Muscle layer of duodenum (tissue), 2 donors: Measurements from ENCODE around the gene PCDHA5.
"Not testable (repeated sequence)": the region's sequence is repeated elsewhere in the genome, so short reads cannot be mapped to it uniquely, and the experiment has no call there.

Source experiments
- H3K27ac ChIP-seq: one replicate; pipeline ENCODE4 v1.7.0; 2013; ENCODE audit warnings: mild to moderate bottlenecking, low read length
- H3K27me3 ChIP-seq: one replicate; pipeline ENCODE4 v1.7.0; 2013; ENCODE audit warnings: low read depth, mild to moderate bottlenecking, control low read depth, low read length
- H3K36me3 ChIP-seq, 2 donors: one replicate each; pipeline ENCODE4 v1.7.0; 2013; ENCODE audit warnings: low read length in 2 of 2, control low read depth in 1 of 2, mild to moderate bottlenecking in 1 of 2; ENCODE audit not compliant: insufficient read depth in 2 of 2, control insufficient read depth in 1 of 2
- H3K4me1 ChIP-seq, 2 donors: one replicate each; pipeline ENCODE4 v1.7.0; 2013; ENCODE audit warnings: low read length in 2 of 2, mild to moderate bottlenecking in 2 of 2, control low read depth in 1 of 2, moderate library complexity in 1 of 2; ENCODE audit not compliant: insufficient read depth in 2 of 2, control insufficient read depth in 1 of 2
- H3K4me3 ChIP-seq, 2 donors: one replicate each; pipeline ENCODE4 v1.7.0; 2013; ENCODE audit warnings: low read length in 2 of 2, low read depth in 1 of 2, mild to moderate bottlenecking in 1 of 2
- H3K9me3 ChIP-seq, 2 donors: one replicate each; pipeline ENCODE4 v1.7.0; 2013; ENCODE audit warnings: low read length in 2 of 2, control low read depth in 1 of 2, mild to moderate bottlenecking in 1 of 2; ENCODE audit not compliant: control insufficient read depth in 1 of 2
- donor health status: healthy.

Gene PCDHA5

DNA sequence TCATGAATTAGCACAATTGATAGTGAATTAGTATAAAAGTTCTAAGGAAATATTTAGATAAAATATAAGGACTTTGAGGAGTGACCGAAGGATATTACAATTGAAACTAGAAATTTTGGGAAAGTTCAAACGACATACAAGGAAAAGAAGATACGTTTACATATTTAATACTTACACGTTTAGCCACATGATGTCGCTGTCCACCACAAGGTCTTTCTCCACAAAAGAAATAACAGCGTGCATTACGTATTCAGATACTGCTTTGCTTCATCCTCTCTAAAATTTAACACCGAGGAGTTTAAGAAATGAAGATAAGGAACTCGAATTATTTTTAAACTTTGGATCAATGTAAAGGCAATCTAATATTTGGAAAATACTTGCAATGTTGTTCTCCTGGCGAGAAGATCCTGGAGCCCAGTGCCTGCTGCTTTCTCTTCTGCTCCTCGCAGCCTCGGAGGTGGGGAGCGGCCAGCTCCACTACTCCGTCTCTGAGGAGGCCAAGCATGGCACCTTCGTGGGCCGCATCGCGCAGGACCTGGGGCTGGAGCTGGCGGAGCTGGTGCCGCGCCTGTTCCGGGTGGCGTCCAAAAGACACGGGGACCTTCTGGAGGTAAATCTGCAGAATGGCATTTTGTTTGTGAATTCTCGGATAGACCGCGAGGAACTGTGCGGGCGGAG lies 20.5 kb upstream of the PCDHA5 start, which contains the start of gene PCDHA3:
Gene PCDHA3, plus strand, starts transcription at position 242 of the 678 bp plus-strand sequence.
- Histone ChIP-seq H3K4me1 (no peaks in the 10 kb centered on the region), H3K27me3 (no peaks in the 10 kb centered on the region), H3K4me3 (peak within 1 kb of the TSS; percentile 59 to 63), H3K9me3 (peaks cover 7 to 34% of the 10 kb centered on the region in 2 donors), H3K36me3 (no peaks in the 10 kb centered on the region), H3K27ac (no peak within 1 kb of the TSS)

GRCh38 chr5:140801494-140801841 lies 19.9 kb upstream of the PCDHA5 start:
- H3K4me1 ChIP-seq: no peaks in the 10 kb centered on the region
- H3K9me3 ChIP-seq: peaks cover 7 to 34% of the 10 kb centered on the region in 2 donors
- no peaks in the 10 kb centered on the region for H3K36me3 ChIP-seq
- H3K27ac ChIP-seq: no peak overlapping the region
- peak overlapping the region in 1 of 2 donors; percentile 63 for H3K4me3 ChIP-seq
- no peaks in the 10 kb centered on the region for H3K27me3 ChIP-seq

DNA sequence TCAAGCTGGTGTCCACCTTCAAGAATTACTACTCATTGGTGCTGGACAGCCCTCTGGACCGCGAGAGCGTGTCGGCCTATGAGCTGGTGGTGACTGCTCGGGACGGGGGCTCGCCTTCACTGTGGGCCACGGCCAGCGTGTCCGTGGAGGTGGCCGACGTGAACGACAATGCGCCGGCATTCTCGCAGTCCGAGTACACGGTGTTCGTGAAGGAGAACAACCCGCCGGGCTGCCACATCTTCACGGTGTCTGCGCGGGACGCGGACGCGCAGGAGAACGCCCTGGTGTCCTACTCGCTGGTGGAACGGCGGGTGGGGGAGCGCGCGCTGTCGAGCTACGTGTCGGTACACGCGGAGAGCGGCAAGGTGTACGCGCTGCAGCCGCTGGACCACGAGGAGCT lies 19.0 kb upstream of the PCDHA5 start:
- H3K27me3 ChIP-seq, H3K36me3 ChIP-seq, H3K4me1 ChIP-seq, H3K27ac ChIP-seq: not testable (repeated sequence)
- Histone ChIP-seq H3K4me3 (peak overlapping the region in 1 of 2 donors; percentile 23), H3K9me3 (peaks cover 7 to 36% of the 10 kb centered on the region in 2 donors)

GRCh38 chr5:140802781-140803271 lies 18.6 kb upstream of the PCDHA5 start:
- no peaks in the 10 kb centered on the region for H3K27me3 ChIP-seq
- peak overlapping the region in 1 of 2 donors; percentile 23 for H3K4me3 ChIP-seq
- H3K36me3 ChIP-seq: no peaks in the 10 kb centered on the region
- H3K9me3 ChIP-seq: peaks cover 7 to 41% of the 10 kb centered on the region in 2 donors
- no peak overlapping the region for H3K27ac ChIP-seq
- H3K4me1 ChIP-seq: no peaks in the 10 kb centered on the region

- Histone ChIP-seq H3K9me3 (peaks cover under 1 to 45% of the 10 kb centered on the region in 2 donors), H3K4me3 (peak within 1 kb of the TSS; percentile 44 to 62), H3K27me3 (no peaks in the 10 kb centered on the region), H3K36me3 (no peaks in the 10 kb centered on the region), H3K27ac (no peak within 1 kb of the TSS), H3K4me1 (no peaks in the 10 kb centered on the region)
Observed at GRCh38 chr5:140806834-140807775, 14.3 kb upstream of the PCDHA5 start, which contains the start of gene PCDHA4. TSS of gene PCDHA4 (plus strand) at chr5:140807068.

- H3K36me3 ChIP-seq, H3K27ac ChIP-seq, H3K4me1 ChIP-seq, H3K27me3 ChIP-seq: not testable (repeated sequence)
- peak overlapping the region in 1 of 2 donors; percentile 20 for H3K4me3 ChIP-seq
- peaks cover 0 to 34% of the 10 kb centered on the region in 2 donors for H3K9me3 ChIP-seq
Observed at GRCh38 chr5:140808241-140808888, 13.0 kb upstream of the PCDHA5 start.

DNA sequence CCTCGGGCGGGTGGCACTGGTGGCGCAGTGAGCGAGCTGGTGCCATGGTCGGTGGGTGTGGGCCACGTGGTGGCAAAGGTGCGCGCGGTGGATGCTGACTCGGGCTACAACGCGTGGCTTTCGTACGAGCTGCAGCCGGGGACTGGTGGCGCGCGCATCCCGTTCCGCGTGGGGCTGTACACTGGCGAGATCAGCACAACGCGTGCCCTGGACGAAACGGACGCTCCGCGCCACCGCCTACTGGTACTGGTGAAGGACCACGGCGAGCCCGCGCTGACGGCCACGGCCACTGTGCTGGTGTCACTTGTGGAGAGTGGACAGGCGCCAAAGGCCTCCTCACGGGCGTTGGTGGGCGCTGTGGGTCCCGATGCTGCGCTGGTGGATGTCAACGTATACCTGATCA lies 12.5 kb upstream of the PCDHA5 start:
- no peaks in the 10 kb centered on the region for H3K27me3 ChIP-seq
- H3K4me3 ChIP-seq: peak overlapping the region in 1 of 2 donors; percentile 20
- peaks cover 0 to 36% of the 10 kb centered on the region in 2 donors for H3K9me3 ChIP-seq
- no peaks in the 10 kb centered on the region for H3K4me1 ChIP-seq
- no peaks in the 10 kb centered on the region for H3K36me3 ChIP-seq
- no peak overlapping the region for H3K27ac ChIP-seq

GRCh38 chr5:140822281-140822629 lies 842 bp downstream of the PCDHA5 start:
- H3K36me3 ChIP-seq: no peaks in the 10 kb centered on the region
- H3K27ac ChIP-seq: no peak overlapping the region
- H3K4me3 ChIP-seq: no peak overlapping the region
- peaks cover 0 to 20% of the 10 kb centered on the region in 2 donors for H3K9me3 ChIP-seq
- H3K4me1 ChIP-seq: no peaks in the 10 kb centered on the region
- H3K27me3 ChIP-seq: no peaks in the 10 kb centered on the region

- H3K27me3 ChIP-seq, H3K4me1 ChIP-seq, H3K27ac ChIP-seq, H3K36me3 ChIP-seq: not testable (repeated sequence)
- Histone ChIP-seq H3K9me3 (peaks cover 0 to 24% of the 10 kb centered on the region in 2 donors), H3K4me3 (peak overlapping the region in 1 of 2 donors; percentile 24)
Observed at GRCh38 chr5:140822969-140823368, 1.6 kb downstream of the PCDHA5 start.

- peaks cover 0 to 29% of the 10 kb centered on the region in 2 donors for H3K9me3 ChIP-seq
- H3K27me3 ChIP-seq: no peaks in the 10 kb centered on the region
- H3K4me1 ChIP-seq: no peaks in the 10 kb centered on the region
Observed at GRCh38 chr5:140823475-140823874, 2.1 kb downstream of the PCDHA5 start.

More at GRCh38 chr5:140823475-140823874, 2.1 kb downstream of the PCDHA5 start:
- no peaks in the 10 kb centered on the region for H3K36me3 ChIP-seq
- H3K4me3 ChIP-seq: peak overlapping the region in 1 of 2 donors; percentile 24
- H3K27ac ChIP-seq: no peak overlapping the region
